ENCODE measurements around the gene P2RY2.

DNA sequence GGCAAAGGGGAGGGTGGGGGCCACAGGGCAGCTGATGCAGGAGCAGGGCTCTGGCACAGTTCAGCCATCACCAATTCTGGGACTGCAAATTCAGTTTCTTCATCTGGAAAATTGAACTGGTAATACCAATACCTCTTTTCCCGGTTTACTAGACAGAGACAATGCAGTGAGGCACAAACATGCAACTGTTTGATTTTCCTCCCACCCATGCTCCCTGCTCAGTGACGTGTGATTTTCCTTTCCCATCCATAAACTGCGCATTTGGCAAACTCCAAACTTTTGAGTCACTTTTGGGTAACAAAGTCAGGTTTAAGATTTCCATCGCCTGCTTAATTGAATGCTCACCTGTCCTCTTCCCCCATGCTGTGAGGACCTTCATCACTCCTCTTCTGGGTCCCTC, 23.2 kb downstream of the P2RY2 start:
- TF ChIP-seq POLR2AphosphoS5 (IDR thresholded peaks at IDR 0.05; ENCODE audit: low read depth): no peak; the same call in 1 of the 2 replicates
- TF ChIP-seq, protein P1, sequence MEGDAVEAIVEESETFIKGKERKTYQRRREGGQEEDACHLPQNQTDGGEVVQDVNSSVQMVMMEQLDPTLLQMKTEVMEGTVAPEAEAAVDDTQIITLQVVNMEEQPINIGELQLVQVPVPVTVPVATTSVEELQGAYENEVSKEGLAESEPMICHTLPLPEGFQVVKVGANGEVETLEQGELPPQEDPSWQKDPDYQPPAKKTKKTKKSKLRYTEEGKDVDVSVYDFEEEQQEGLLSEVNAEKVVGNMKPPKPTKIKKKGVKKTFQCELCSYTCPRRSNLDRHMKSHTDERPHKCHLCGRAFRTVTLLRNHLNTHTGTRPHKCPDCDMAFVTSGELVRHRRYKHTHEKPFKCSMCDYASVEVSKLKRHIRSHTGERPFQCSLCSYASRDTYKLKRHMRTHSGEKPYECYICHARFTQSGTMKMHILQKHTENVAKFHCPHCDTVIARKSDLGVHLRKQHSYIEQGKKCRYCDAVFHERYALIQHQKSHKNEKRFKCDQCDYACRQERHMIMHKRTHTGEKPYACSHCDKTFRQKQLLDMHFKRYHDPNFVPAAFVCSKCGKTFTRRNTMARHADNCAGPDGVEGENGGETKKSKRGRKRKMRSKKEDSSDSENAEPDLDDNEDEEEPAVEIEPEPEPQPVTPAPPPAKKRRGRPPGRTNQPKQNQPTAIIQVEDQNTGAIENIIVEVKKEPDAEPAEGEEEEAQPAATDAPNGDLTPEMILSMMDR (IDR thresholded peaks at IDR 0.05; ENCODE audit: insufficient read depth, low read length): no peak
